Astrocyte of the cerebellum (primary cell): Measurements from ENCODE around the gene SNRPF.

Source experiments
- DNase-seq: peaks from one replicate; pipeline ENCODE4 v3.0.0-alpha.2; 2011; ENCODE audit warnings: low read depth
- H3K4me3 ChIP-seq: 2 replicates; pipeline ENCODE4 v1.5.1; 2011; ENCODE audit warnings: mild to moderate bottlenecking, low read depth, low read length, moderate library complexity
- CTCF ChIP-seq: IDR thresholded peaks from 2 replicates; pipeline ENCODE4 v1.5.1; 2012; ENCODE audit warnings: low read length, low read depth, moderate library complexity, mild to moderate bottlenecking; ENCODE audit errors: missing control alignments
- in situ Hi-C: cut with HindIII; loops from 2 replicates; pipeline ENCODE4 v1.10.0; 2017; ENCODE audit warnings: low sequenced_read_pairs

The SNRPF gene

GRCh38 chr12:95884998-95885397 lies 26.2 kb downstream of the SNRPF start:
- no peak for DNase-seq
- TF ChIP-seq CTCF, result no peak
- H3K4me3 ChIP-seq, result no peak overlapping the region

GRCh38 chr12:95887311-95887710 lies 28.6 kb downstream of the SNRPF start:
- in situ Hi-C loops, result no loop called here
- DNase-seq, result no peak
- no peak for TF ChIP-seq CTCF
- H3K4me3 ChIP-seq, result no peak overlapping the region

More at GRCh38 chr12:95884998-95885397, 26.2 kb downstream of the SNRPF start:
- in situ Hi-C loops, result no loop called here

GRCh38 chr12:95890958-95891357 lies 32.2 kb downstream of the SNRPF start:
- no peak overlapping the region for H3K4me3 ChIP-seq
- in situ Hi-C loops, result no loop called here
- no peak for DNase-seq
- TF ChIP-seq CTCF, result no peak

- in situ Hi-C loops, result no loop called here
- no peak for DNase-seq
These were observed 38.1 kb downstream of the SNRPF start for GRCh38 chr12:95896846-95897245.

GRCh38 chr12:95898081-95898480 lies 39.3 kb downstream of the SNRPF start:
- no peak overlapping the region for H3K4me3 ChIP-seq
- TF ChIP-seq CTCF, result no peak
- no peak for DNase-seq
- in situ Hi-C loops, result no loop called here

More at GRCh38 chr12:95896846-95897245, 38.1 kb downstream of the SNRPF start:
- no peak overlapping the region for H3K4me3 ChIP-seq
- no peak for TF ChIP-seq CTCF

GRCh38 chr12:95908573-95908972 lies 49.8 kb downstream of the SNRPF start:
- no peak overlapping the region for H3K4me3 ChIP-seq
- no peak for TF ChIP-seq CTCF
- in situ Hi-C loops, result no loop called here
- DNase-seq, result no peak

- H3K4me3 ChIP-seq, result no peak overlapping the region
- TF ChIP-seq CTCF, result no peak
- DNase-seq, result no peak
- in situ Hi-C loops, result loop anchor here (5.0 kb wide), 1 partner anchor 38 kb away; no protein-coding TSS in a partner anchor
These were observed 51.1 kb downstream of the SNRPF start for GRCh38 chr12:95909871-95910270.
